IMR-90 (cell line): ENCODE results near the gene VPS8. TPM values are rescaled to one million over a fixed set of nuclear protein-coding genes. Genes with fewer than 3 reads are reported as not detected.

ENCODE experiments used
- ATAC-seq: fragments of 200-7000 bp; cut with Tn5 transposase; 2 replicates; pipeline ENCODE4 v1.9.1; 2020; ENCODE audit warnings: low read depth, mild to moderate bottlenecking, moderate library complexity
- BruUV-seq: library from RNA; stranded (reverse); fragments of 400-500 nt; replicated peaks from 2 replicates; lab custom pipeline; 2021; lab: Mats Ljungman, UMichigan
- CTCF ChIA-PET: fragments of 300-600 bp; formaldehyde crosslinking; extraction: SDS; loops from one replicate; lab custom pipeline; 2021; ENCODE audit warnings: antibody characterized with exemption; lab: Yijun Ruan, JAX
- POLR2A ChIA-PET: fragments of 300-600 bp; sonication (Branson Sonifier 250); formaldehyde crosslinking; loops from one replicate; lab custom pipeline; 2022; ENCODE audit warnings: antibody characterized with exemption; ENCODE audit not compliant: unreplicated experiment; lab: Charles Lee
- DNase-seq: peaks from one replicate; pipeline ENCODE4 v3.0.0; 2013
- H2AFZ ChIP-seq: replicated peaks from 2 replicates; pipeline ENCODE3; 2013; ENCODE audit warnings: low read length, mild to moderate bottlenecking; ENCODE audit not compliant: poor library complexity
- H2AK5ac ChIP-seq: 2 replicates; pipeline ENCODE4 v1.6.1; 2013; ENCODE audit warnings: low read depth, low read length, inconsistent platforms
- H2AK9ac ChIP-seq: replicated peaks from 2 replicates; pipeline ENCODE3; 2013; ENCODE audit warnings: mild to moderate bottlenecking, low read depth, low read length, moderate library complexity; ENCODE audit not compliant: poor library complexity
- H2BK120ac ChIP-seq: 2 replicates; pipeline ENCODE4 v1.6.1; 2013; ENCODE audit warnings: low read depth, low read length, inconsistent platforms
- H2BK15ac ChIP-seq: 3 replicates; pipeline ENCODE4 v1.6.1; 2013; ENCODE audit warnings: low read depth, low read length, inconsistent platforms
- H2BK20ac ChIP-seq: 2 replicates; pipeline ENCODE4 v1.6.1; 2013; ENCODE audit warnings: low read depth, mild to moderate bottlenecking, inconsistent platforms, low read length, moderate library complexity
- H2BK5ac ChIP-seq: 2 replicates; pipeline ENCODE4 v1.6.1; 2013; ENCODE audit warnings: mild to moderate bottlenecking, low read depth, low read length, inconsistent platforms; ENCODE audit not compliant: poor library complexity, severe bottlenecking
- H3K14ac ChIP-seq: replicated peaks from 2 replicates; pipeline ENCODE4 v1.6.1; 2013; ENCODE audit warnings: low read depth, low read length, inconsistent platforms
- H3K18ac ChIP-seq: 2 replicates; pipeline ENCODE4 v1.6.1; 2013; ENCODE audit warnings: low read depth, low read length, control low read depth
- H3K23ac ChIP-seq: 2 replicates; pipeline ENCODE4 v1.6.1; 2013; ENCODE audit warnings: low read depth, low read length, inconsistent platforms
- H3K27ac ChIP-seq: 2 replicates; pipeline ENCODE4 v1.5.1; 2013; ENCODE audit warnings: mild to moderate bottlenecking, control low read depth, low read length; ENCODE audit not compliant: insufficient read depth
- H3K27me3 ChIP-seq: 2 replicates; pipeline ENCODE4 v1.6.1; 2013; ENCODE audit warnings: low read length; ENCODE audit not compliant: control insufficient read depth, insufficient read depth
- H3K36me3 ChIP-seq: 2 replicates; pipeline ENCODE4 v1.6.1; 2013; ENCODE audit warnings: low read length, mixed read lengths; ENCODE audit not compliant: control insufficient read depth, insufficient read depth
- H3K4ac ChIP-seq: 2 replicates; pipeline ENCODE4 v1.6.1; 2013; ENCODE audit warnings: low read depth, low read length, inconsistent platforms
- H3K4me1 ChIP-seq: 2 replicates; pipeline ENCODE4 v1.6.1; 2013; ENCODE audit warnings: low read length, mixed read lengths; ENCODE audit not compliant: control insufficient read depth, insufficient read depth
- H3K4me2 ChIP-seq: 2 replicates; pipeline ENCODE4 v1.6.1; 2013; ENCODE audit warnings: low read depth, mild to moderate bottlenecking, control low read depth, low read length, moderate library complexity
- H3K4me3 ChIP-seq: 2 replicates; pipeline ENCODE4 v1.5.1; 2013; ENCODE audit warnings: low read depth, mild to moderate bottlenecking, control low read depth, low read length, moderate library complexity; ENCODE audit not compliant: insufficient read depth
- H3K56ac ChIP-seq: 2 replicates; pipeline ENCODE4 v1.6.1; 2013; ENCODE audit warnings: low read length, inconsistent platforms; ENCODE audit not compliant: insufficient read depth; ENCODE audit errors: extremely low read depth
- H3K79me1 ChIP-seq, 2 experiments: 2 replicates each; pipeline ENCODE4 v1.6.1; 2013; ENCODE audit warnings: low read length in 2 of 2, inconsistent platforms in 1 of 2, low read depth in 1 of 2
- H3K9ac ChIP-seq: 2 replicates; pipeline ENCODE4 v1.6.1; 2013; ENCODE audit warnings: low read depth, low read length, control low read depth
- H3K9me1 ChIP-seq: 2 replicates; pipeline ENCODE4 v1.6.1; 2013; ENCODE audit warnings: low read length, inconsistent platforms; ENCODE audit not compliant: insufficient read depth
- H3K9me3 ChIP-seq: 2 replicates; pipeline ENCODE4 v1.6.1; 2013; ENCODE audit warnings: low read length; ENCODE audit not compliant: control insufficient read depth, insufficient read depth
- H4K20me1 ChIP-seq: 2 replicates; pipeline ENCODE4 v1.6.1; 2013; ENCODE audit warnings: low read length, inconsistent platforms; ENCODE audit not compliant: insufficient read depth
- H4K5ac ChIP-seq: 2 replicates; pipeline ENCODE4 v1.6.1; 2013; ENCODE audit warnings: mild to moderate bottlenecking, low read depth, low read length, control low read depth
- H4K8ac ChIP-seq, 2 experiments: 2 replicates each; pipeline ENCODE4 v1.6.1; 2013; ENCODE audit warnings: low read depth in 2 of 2, low read length in 2 of 2, control low read depth in 1 of 2, inconsistent platforms in 1 of 2
- H4K91ac ChIP-seq: 2 replicates; pipeline ENCODE4 v1.6.1; 2013; ENCODE audit warnings: low read depth, low read length, inconsistent platforms; ENCODE audit not compliant: insufficient read depth
- CEBPB ChIP-seq: IDR thresholded peaks from 2 replicates; pipeline ENCODE4 v1.6.1; 2012; ENCODE audit warnings: low read depth, low read length, improper control_type of control experiment
- FOS ChIP-seq: fragments of 150-350 bp; IDR thresholded peaks from 2 replicates; pipeline ENCODE4 v1.6.1; 2016; ENCODE audit warnings: low read depth, low read length
- MAFK ChIP-seq: IDR thresholded peaks from 2 replicates; pipeline ENCODE4 v1.6.1; 2012; ENCODE audit warnings: low read depth, low read length, improper control_type of control experiment
- MAZ ChIP-seq: IDR thresholded peaks from 2 replicates; pipeline ENCODE4 v1.6.1; 2012; ENCODE audit warnings: low read depth, mild to moderate bottlenecking, low read length, improper control_type of control experiment, moderate library complexity, borderline replicate concordance
- MXI1 ChIP-seq: IDR thresholded peaks from 2 replicates; pipeline ENCODE4 v1.6.1; 2012; ENCODE audit warnings: low read depth, mild to moderate bottlenecking, low read length, moderate library complexity, borderline replicate concordance
- NFE2L2 ChIP-seq: fragments of 150-350 bp; IDR thresholded peaks from 2 replicates; pipeline ENCODE4 v1.6.1; 2016; ENCODE audit warnings: low read depth, mild to moderate bottlenecking, low read length
- POLR2A ChIP-seq: IDR thresholded peaks from 2 replicates; pipeline ENCODE4 v1.6.1; 2012; ENCODE audit warnings: mild to moderate bottlenecking, low read depth, low read length
- RAD21 ChIP-seq: IDR thresholded peaks from 2 replicates; pipeline ENCODE4 v1.6.1; 2012; ENCODE audit warnings: low read length, improper control_type of control experiment
- RCOR1 ChIP-seq: IDR thresholded peaks from 2 replicates; pipeline ENCODE4 v1.6.1; 2012; ENCODE audit warnings: mild to moderate bottlenecking, low read length, improper control_type of control experiment; ENCODE audit not compliant: insufficient replicate concordance
- RFX5 ChIP-seq: IDR thresholded peaks from 2 replicates; pipeline ENCODE4 v1.8.0; 2012; ENCODE audit warnings: low read depth, mild to moderate bottlenecking, low read length, moderate library complexity
- WGBS, 2 experiments: methylation state at CpG; one replicate each; pipeline versions ENCODE4 v1.1.5 to v1.1.7; 2013; ENCODE audit warnings: missing lambda C conversion rate in 2 of 2; ENCODE audit not compliant: insufficient read length in 1 of 2; ENCODE audit errors: extremely low coverage in 2 of 2; 5-methylcytosine and 5-hydroxymethylcytosine counted together
- dilution Hi-C: fragments of 300-500 bp; cut with HindIII; formaldehyde crosslinking; loops from one replicate; pipeline ENCODE4 v1.14.3; 2018; ENCODE audit warnings: low sequenced_read_pairs; ENCODE audit not compliant: unreplicated experiment
- in situ Hi-C: fragments of 300-500 bp; cut with MboI; formaldehyde crosslinking; loops from 3 replicates; pipeline ENCODE4 v1.14.3; 2019; ENCODE audit warnings: low sequenced_read_pairs, inconsistent platforms, mixed read lengths
- intact Hi-C: fragments of 100-400 bp; cut with micrococcal nuclease; formaldehyde crosslinking; loops from 2 replicates; pipeline ENCODE4 v1.10.0; 2022
- polyA plus RNA-seq, 3 experiments: library from polyadenylated mRNA; depleted of rRNA; stranded (reverse); fragments of >200 nt; gene quantifications; 2 replicates each; pipeline ENCODE4 v1.2.3, GENCODE V29; 2012; ENCODE audit warnings: low replicate concordance in 1 of 3
- total RNA-seq: library from RNA; depleted of rRNA; stranded (reverse); fragments of >200 nt; gene quantifications from 2 replicates; pipeline ENCODE4 v1.2.3, GENCODE V29; 2012
- TF ChIP-seq, protein P1 (sequence below): conservative IDR thresholded peaks from 2 replicates; pipeline ENCODE4 v1.5.1; 2012; ENCODE audit warnings: mild to moderate bottlenecking, low read depth, low read length, improper control_type of control experiment
- TF ChIP-seq, protein P2 (sequence below): fragments of 150-350 bp; IDR thresholded peaks from 2 replicates; pipeline ENCODE4 v1.6.1; 2017; ENCODE audit warnings: mild to moderate bottlenecking, antibody characterized with exemption, low read length, low read depth
- TF ChIP-seq, protein P3 (sequence below): fragments of 150-350 bp; IDR thresholded peaks from 2 replicates; pipeline ENCODE4 v1.6.1; 2016; ENCODE audit warnings: low read depth, mild to moderate bottlenecking, low read length, moderate library complexity, borderline replicate concordance

Gene VPS8
- total and polyA plus RNA-seq, 2 of the 4 experiments (the other 2 are of a cell fraction): 14.0 to 56.1 TPM

DNA sequence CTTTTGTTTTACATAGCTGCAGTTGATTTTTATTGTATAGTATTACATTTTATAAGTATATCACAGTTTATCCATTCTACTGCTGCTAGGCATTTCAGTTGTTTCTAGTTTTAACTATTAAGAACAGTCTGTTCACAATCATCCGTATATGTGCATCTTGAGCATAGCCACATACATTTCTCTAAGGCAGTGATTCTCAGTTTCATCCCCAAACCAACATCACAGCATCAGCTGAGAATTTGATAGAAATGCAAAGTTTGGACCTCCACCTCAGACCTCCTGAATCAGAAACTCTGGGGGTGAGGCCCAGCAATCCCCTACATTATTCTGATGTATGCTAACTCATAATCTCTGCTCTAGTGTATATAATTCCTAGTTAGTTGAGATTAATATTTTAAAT lies 120.8 kb downstream of the VPS8 start:
- no peaks in the 10 kb centered on the region for H4K20me1 ChIP-seq
- H3K4ac ChIP-seq: no peak overlapping the region
- H4K91ac ChIP-seq: no peak overlapping the region
- TF ChIP-seq MXI1 (no peak), RCOR1 (no peak), FOS (no peak), RAD21 (no peak), MAZ (no peak), RFX5 (no peak), NFE2L2 (no peak), POLR2A (no peak), MAFK (no peak), CEBPB (no peak)
- TF ChIP-seq, protein P1, sequence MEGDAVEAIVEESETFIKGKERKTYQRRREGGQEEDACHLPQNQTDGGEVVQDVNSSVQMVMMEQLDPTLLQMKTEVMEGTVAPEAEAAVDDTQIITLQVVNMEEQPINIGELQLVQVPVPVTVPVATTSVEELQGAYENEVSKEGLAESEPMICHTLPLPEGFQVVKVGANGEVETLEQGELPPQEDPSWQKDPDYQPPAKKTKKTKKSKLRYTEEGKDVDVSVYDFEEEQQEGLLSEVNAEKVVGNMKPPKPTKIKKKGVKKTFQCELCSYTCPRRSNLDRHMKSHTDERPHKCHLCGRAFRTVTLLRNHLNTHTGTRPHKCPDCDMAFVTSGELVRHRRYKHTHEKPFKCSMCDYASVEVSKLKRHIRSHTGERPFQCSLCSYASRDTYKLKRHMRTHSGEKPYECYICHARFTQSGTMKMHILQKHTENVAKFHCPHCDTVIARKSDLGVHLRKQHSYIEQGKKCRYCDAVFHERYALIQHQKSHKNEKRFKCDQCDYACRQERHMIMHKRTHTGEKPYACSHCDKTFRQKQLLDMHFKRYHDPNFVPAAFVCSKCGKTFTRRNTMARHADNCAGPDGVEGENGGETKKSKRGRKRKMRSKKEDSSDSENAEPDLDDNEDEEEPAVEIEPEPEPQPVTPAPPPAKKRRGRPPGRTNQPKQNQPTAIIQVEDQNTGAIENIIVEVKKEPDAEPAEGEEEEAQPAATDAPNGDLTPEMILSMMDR: no peak
- TF ChIP-seq, protein P2, sequence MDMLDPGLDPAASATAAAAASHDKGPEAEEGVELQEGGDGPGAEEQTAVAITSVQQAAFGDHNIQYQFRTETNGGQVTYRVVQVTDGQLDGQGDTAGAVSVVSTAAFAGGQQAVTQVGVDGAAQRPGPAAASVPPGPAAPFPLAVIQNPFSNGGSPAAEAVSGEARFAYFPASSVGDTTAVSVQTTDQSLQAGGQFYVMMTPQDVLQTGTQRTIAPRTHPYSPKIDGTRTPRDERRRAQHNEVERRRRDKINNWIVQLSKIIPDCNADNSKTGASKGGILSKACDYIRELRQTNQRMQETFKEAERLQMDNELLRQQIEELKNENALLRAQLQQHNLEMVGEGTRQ: no peak
- TF ChIP-seq, protein P3, sequence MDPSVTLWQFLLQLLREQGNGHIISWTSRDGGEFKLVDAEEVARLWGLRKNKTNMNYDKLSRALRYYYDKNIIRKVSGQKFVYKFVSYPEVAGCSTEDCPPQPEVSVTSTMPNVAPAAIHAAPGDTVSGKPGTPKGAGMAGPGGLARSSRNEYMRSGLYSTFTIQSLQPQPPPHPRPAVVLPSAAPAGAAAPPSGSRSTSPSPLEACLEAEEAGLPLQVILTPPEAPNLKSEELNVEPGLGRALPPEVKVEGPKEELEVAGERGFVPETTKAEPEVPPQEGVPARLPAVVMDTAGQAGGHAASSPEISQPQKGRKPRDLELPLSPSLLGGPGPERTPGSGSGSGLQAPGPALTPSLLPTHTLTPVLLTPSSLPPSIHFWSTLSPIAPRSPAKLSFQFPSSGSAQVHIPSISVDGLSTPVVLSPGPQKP: no peak
- no peaks in the 10 kb centered on the region; the same call in 1 of the 2 replicates for H3K9me1 ChIP-seq
- H2BK5ac ChIP-seq: no peak overlapping the region
- dilution Hi-C loops: no loop called here
- H3K14ac ChIP-seq: no peak overlapping the region
- peaks cover 8% of the 10 kb centered on the region for H3K36me3 ChIP-seq
- in situ Hi-C loops: no loop called here
- no peak overlapping the region for H2AK5ac ChIP-seq
- no peak for DNase-seq
- H3K4me3 ChIP-seq: no peak overlapping the region
- no peaks in the 10 kb centered on the region for H3K9me3 ChIP-seq
- ChIA-PET POLR2A (no interaction called here), CTCF (no interaction called here)
- H2BK15ac ChIP-seq: no peak overlapping the region
- no peak overlapping the region for H3K27ac ChIP-seq
- H3K27me3 ChIP-seq: no peaks in the 10 kb centered on the region
- no peak overlapping the region for H2BK20ac ChIP-seq
- BruUV-seq: no TSS peak
- H3K18ac ChIP-seq: no peak overlapping the region
- no peak overlapping the region for H4K8ac ChIP-seq
- H2BK120ac ChIP-seq: no peak overlapping the region
- ATAC-seq: no peak
- H4K5ac ChIP-seq: no peak overlapping the region
- intact Hi-C loops: no loop called here
- no peaks in the 10 kb centered on the region for H3K4me1 ChIP-seq
- H2AK9ac ChIP-seq: no peak overlapping the region
- no peak overlapping the region for H3K56ac ChIP-seq
- no peaks in the 10 kb centered on the region for H3K79me1 ChIP-seq
- no peak overlapping the region for H3K4me2 ChIP-seq
- no peak overlapping the region for H3K23ac ChIP-seq
- H3K9ac ChIP-seq: no peak overlapping the region
- WGBS, 2 experiments: no CpG with 5 or more reads among the region's 1 CpG
- no peak overlapping the region for H2AFZ ChIP-seq
